ENCODE data around the gene BCAS4. TPM values are rescaled to one million over a fixed set of nuclear protein-coding genes. Genes with fewer than 3 reads are reported as not detected.

The BCAS4 gene
- total RNA-seq, 3 donors from 2014 or later, result 6.6 to 22.2 (median 10.5) TPM

GRCh38 chr20:50838707-50839385, 44.0 kb downstream of the BCAS4 start:
- TF ChIP-seq, protein P1, sequence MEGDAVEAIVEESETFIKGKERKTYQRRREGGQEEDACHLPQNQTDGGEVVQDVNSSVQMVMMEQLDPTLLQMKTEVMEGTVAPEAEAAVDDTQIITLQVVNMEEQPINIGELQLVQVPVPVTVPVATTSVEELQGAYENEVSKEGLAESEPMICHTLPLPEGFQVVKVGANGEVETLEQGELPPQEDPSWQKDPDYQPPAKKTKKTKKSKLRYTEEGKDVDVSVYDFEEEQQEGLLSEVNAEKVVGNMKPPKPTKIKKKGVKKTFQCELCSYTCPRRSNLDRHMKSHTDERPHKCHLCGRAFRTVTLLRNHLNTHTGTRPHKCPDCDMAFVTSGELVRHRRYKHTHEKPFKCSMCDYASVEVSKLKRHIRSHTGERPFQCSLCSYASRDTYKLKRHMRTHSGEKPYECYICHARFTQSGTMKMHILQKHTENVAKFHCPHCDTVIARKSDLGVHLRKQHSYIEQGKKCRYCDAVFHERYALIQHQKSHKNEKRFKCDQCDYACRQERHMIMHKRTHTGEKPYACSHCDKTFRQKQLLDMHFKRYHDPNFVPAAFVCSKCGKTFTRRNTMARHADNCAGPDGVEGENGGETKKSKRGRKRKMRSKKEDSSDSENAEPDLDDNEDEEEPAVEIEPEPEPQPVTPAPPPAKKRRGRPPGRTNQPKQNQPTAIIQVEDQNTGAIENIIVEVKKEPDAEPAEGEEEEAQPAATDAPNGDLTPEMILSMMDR (IDR thresholded peaks at IDR 0.05), result no peak
- peak in 1 of 3 donors; percentile 33 for TF ChIP-seq POLR2AphosphoS5 (IDR thresholded peaks at IDR 0.05)
- TF ChIP-seq POLR2A (IDR thresholded peaks at IDR 0.05), result no peak
- Histone ChIP-seq H3K4me1 (no peaks in the 10 kb centered on the region), H3K27ac (peak overlapping the region; percentile 68 to 80), H3K9me3 (no peaks in the 10 kb centered on the region), H3K36me3 (no peaks in the 10 kb centered on the region), H3K4me3 (no peak overlapping the region), H3K27me3 (no peaks in the 10 kb centered on the region)
- peak in 1 of 2 donors; percentile 78 for DNase-seq (ENCODE audit: low spot score in 2 of 2)
- intact Hi-C loops (cut with DNase I; ENCODE audit: low total_unique reads), result no loop called here

DNA sequence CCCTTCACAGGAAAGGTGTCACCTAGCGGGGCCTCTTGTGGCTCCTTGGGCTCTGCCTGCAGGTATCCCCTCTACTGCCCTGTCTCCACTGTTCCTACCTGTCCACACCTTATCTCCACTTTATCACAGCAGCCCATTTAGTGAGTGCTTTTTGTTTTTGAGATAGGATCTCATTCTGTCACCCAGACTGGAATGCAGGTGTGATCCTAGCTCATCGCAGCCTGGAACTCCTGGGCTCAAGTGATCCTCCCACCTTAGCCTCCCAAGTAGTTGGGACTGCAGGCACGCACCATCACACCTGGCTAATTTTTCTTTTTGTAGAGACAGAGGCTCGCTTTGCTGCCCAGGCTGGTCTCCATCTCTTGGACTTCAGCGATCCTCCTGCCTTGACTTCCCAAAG, 48.0 kb downstream of the BCAS4 start:
- no peaks in the 10 kb centered on the region for H3K27me3 ChIP-seq
- H3K4me3 ChIP-seq, result no peak overlapping the region
- no peak for TF ChIP-seq POLR2A (IDR thresholded peaks at IDR 0.05)
- no peak for TF ChIP-seq POLR2AphosphoS5 (IDR thresholded peaks at IDR 0.05)
- TF ChIP-seq, protein P1 (IDR thresholded peaks at IDR 0.05), result no peak
- no peaks in the 10 kb centered on the region for H3K9me3 ChIP-seq
- no peaks in the 10 kb centered on the region for H3K4me1 ChIP-seq
- intact Hi-C loops (cut with DNase I; ENCODE audit: low total_unique reads), result no loop called here
- no peaks in the 10 kb centered on the region for H3K36me3 ChIP-seq
- DNase-seq (ENCODE audit: low spot score in 2 of 2), result no peak
- H3K27ac ChIP-seq, result peak overlapping the region; percentile 48

DNA sequence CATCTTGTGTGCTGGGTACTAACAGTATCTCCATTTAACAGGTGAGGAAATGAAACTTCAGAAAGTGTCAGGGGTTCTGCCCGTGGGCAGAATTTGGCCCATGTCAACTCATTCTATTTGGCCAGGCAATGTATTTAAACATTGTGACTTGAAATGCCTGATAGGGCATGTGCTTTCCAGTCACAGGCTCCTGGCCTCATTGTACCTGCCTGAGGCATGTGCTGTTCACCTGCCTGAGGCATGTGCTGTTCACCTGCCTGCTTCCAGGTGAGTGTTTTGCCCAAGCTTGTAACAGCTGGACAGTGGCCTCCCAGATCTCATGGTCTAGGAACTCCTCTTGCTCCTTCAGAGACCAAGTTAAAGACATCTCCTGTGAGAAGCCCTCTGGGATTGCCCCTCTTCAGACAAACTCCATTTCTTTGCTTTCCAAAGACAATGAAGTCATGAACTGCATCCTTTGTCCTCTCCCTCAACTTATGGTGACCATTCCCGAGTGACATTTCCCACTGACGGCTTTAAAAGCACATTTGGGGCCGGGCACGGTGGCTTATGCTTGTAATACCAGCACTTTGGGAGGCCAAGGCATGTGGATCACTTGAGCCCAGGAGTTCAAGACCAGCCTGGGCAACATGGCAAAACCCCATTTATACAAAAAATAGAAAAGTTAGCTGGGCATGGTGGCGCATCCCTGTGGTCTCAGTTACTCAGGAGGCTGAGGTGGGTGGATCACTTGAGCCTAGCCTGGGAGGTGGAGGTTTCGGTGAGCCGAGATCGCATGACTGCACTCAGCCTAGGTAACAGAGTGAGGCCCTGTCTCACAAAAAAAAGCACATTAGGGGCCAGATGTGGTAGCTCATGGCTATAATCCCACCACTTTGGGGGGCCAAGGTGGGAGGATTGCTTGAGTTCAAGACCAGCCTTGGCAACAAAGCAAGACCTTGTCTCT, 48.7 kb downstream of the BCAS4 start:
- Histone ChIP-seq H3K9me3 (no peaks in the 10 kb centered on the region), H3K27me3 (no peaks in the 10 kb centered on the region), H3K36me3 (no peaks in the 10 kb centered on the region), H3K27ac (peak overlapping the region; percentile 48), H3K4me1 (no peaks in the 10 kb centered on the region), H3K4me3 (no peak overlapping the region)
- intact Hi-C loops (cut with DNase I; ENCODE audit: low total_unique reads), result no loop called here
- peak in 2 of 3 donors; percentile 65 to 77 for TF ChIP-seq POLR2AphosphoS5 (IDR thresholded peaks at IDR 0.05)
- TF ChIP-seq, protein P1 (IDR thresholded peaks at IDR 0.05), result no peak
- peak in 1 of 2 donors; percentile 73 for DNase-seq (ENCODE audit: low spot score in 2 of 2)

DNA sequence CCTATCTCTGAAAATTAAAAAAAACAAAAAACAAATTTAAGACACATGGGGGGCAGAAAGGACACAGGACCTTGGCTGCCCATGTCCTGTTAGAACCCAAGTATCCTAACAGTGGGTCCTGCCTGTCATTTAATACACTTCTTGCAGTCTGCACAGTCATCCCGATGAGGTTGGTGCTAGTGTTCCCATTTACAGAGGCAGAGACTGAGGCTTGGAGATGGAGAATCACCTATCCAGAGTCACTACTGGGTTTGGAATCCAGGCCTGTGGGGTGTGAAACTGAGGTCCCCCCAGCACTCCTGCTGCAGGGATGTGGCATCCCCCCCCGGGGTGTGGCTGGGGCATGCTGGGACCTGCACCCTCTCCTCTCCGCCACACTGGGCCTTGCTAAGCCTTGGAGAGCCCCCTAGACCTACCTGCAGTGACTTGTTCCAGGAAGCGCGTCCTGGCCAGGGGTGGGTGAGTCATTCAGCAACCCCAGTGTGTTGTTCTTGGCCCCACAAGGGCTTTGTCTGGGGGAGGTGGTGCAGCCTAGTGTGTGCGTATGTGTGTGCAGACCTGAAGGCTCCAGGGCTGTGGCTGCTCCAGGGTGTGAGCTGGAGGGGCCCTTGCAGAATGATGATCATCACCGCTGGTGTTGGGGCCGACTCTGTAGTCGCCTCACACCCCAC, 49.7 kb downstream of the BCAS4 start:
- peak in 1 of 2 donors; percentile 82 for DNase-seq (ENCODE audit: low spot score in 2 of 2)
- H3K36me3 ChIP-seq, result no peaks in the 10 kb centered on the region
- H3K4me3 ChIP-seq, result no peak overlapping the region
- H3K4me1 ChIP-seq, result peaks cover 0 to 9% of the 10 kb centered on the region in 2 donors
- peak overlapping the region in 1 of 2 donors; percentile 54 for H3K27ac ChIP-seq
- TF ChIP-seq POLR2A (IDR thresholded peaks at IDR 0.05) (no peak), POLR2AphosphoS5 (IDR thresholded peaks at IDR 0.05) (peak in 2 of 3 donors; percentile 46 to 51)
- TF ChIP-seq, protein P1 (IDR thresholded peaks at IDR 0.05), result no peak
- intact Hi-C loops (cut with DNase I; ENCODE audit: low total_unique reads), result no loop called here
- no peaks in the 10 kb centered on the region for H3K9me3 ChIP-seq
- no peaks in the 10 kb centered on the region for H3K27me3 ChIP-seq

Measured in breast epithelium (tissue), 4 donors.